ENCODE data around the gene DDX3X.

- TF ChIP-seq CTCF (IDR thresholded peaks at IDR 0.05; ENCODE audit: poor library complexity, severe bottlenecking), result no peak
- TF ChIP-seq REST (IDR thresholded peaks at IDR 0.05; ENCODE audit: borderline replicate concordance), result no peak
Observed at GRCh38 chrX:41332408-41333002, 1.5 kb upstream of the DDX3X start.
